RWPE2 (cell line): ENCODE measurements around the gene CLIC5.

Experiments
- ATAC-seq: fragments of 200-7000 bp; cut with Tn5 transposase; 3 replicates; pipeline ENCODE4 v1.9.1; 2021; ENCODE audit warnings: low read depth
- DNase-seq: peaks from one replicate; pipeline ENCODE4 v3.0.0-alpha.2; 2020; ENCODE audit warnings: low spot score
- H3K27ac ChIP-seq: fragments of 450-650 bp; 2 replicates; pipeline ENCODE4 v1.5.1; 2017; ENCODE audit warnings: mild to moderate bottlenecking; ENCODE audit not compliant: poor library complexity, severe bottlenecking
- H3K27me3 ChIP-seq: fragments of 250-450 bp; sonication (Bioruptor Pico); 2 replicates; pipeline ENCODE4 v1.5.1; 2021; ENCODE audit warnings: mild to moderate bottlenecking, moderate library complexity; ENCODE audit not compliant: insufficient read depth, poor library complexity, severe bottlenecking
- H3K36me3 ChIP-seq: fragments of 250-450 bp; sonication (Bioruptor Pico); 2 replicates; pipeline ENCODE4 v1.5.1; 2020; ENCODE audit warnings: low read depth, mild to moderate bottlenecking, moderate library complexity
- H3K4me1 ChIP-seq: fragments of 250-450 bp; sonication (Bioruptor Pico); 2 replicates; pipeline ENCODE4 v1.5.1; 2021; ENCODE audit warnings: mild to moderate bottlenecking, moderate library complexity; ENCODE audit not compliant: insufficient read depth, poor library complexity, severe bottlenecking
- H3K4me3 ChIP-seq: fragments of 250-450 bp; sonication (Bioruptor Pico); 2 replicates; pipeline ENCODE4 v1.5.1; 2021; ENCODE audit warnings: mild to moderate bottlenecking, moderate library complexity; ENCODE audit not compliant: severe bottlenecking
- H3K9me3 ChIP-seq: fragments of 250-450 bp; sonication (Bioruptor Pico); 2 replicates; pipeline ENCODE4 v1.5.1; 2021; ENCODE audit warnings: mild to moderate bottlenecking, moderate library complexity; ENCODE audit not compliant: severe bottlenecking
- TF ChIP-seq, protein P1 (sequence below): fragments of 450-650 bp; IDR thresholded peaks from one replicate; pipeline ENCODE4 v1.5.1; 2017; ENCODE audit warnings: mild to moderate bottlenecking, moderate library complexity; ENCODE audit not compliant: poor library complexity, severe bottlenecking

CLIC5 gene

GRCh38 chr6:45956176-45956575, 59.5 kb downstream of the CLIC5 start:
- no peaks in the 10 kb centered on the region for H3K9me3 ChIP-seq
- ATAC-seq = no peak
- H3K27ac ChIP-seq = no peak overlapping the region
- DNase-seq = no peak
- no peak overlapping the region for H3K4me3 ChIP-seq
- H3K27me3 ChIP-seq = no peaks in the 10 kb centered on the region
- H3K4me1 ChIP-seq = no peaks in the 10 kb centered on the region
- TF ChIP-seq, protein P1, sequence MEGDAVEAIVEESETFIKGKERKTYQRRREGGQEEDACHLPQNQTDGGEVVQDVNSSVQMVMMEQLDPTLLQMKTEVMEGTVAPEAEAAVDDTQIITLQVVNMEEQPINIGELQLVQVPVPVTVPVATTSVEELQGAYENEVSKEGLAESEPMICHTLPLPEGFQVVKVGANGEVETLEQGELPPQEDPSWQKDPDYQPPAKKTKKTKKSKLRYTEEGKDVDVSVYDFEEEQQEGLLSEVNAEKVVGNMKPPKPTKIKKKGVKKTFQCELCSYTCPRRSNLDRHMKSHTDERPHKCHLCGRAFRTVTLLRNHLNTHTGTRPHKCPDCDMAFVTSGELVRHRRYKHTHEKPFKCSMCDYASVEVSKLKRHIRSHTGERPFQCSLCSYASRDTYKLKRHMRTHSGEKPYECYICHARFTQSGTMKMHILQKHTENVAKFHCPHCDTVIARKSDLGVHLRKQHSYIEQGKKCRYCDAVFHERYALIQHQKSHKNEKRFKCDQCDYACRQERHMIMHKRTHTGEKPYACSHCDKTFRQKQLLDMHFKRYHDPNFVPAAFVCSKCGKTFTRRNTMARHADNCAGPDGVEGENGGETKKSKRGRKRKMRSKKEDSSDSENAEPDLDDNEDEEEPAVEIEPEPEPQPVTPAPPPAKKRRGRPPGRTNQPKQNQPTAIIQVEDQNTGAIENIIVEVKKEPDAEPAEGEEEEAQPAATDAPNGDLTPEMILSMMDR = no peak
- H3K36me3 ChIP-seq = no peaks in the 10 kb centered on the region

GRCh38 chr6:45955597-45955996, 60.1 kb downstream of the CLIC5 start:
- no peak for ATAC-seq
- Histone ChIP-seq H3K27me3 (no peaks in the 10 kb centered on the region), H3K4me3 (no peak overlapping the region)

GRCh38 chr6:45952546-45952945, 63.1 kb downstream of the CLIC5 start:
- no peak overlapping the region for H3K4me3 ChIP-seq
- no peaks in the 10 kb centered on the region for H3K9me3 ChIP-seq
- ATAC-seq = no peak
- no peak overlapping the region for H3K27ac ChIP-seq
- TF ChIP-seq, protein P1 = no peak
- no peaks in the 10 kb centered on the region for H3K36me3 ChIP-seq
- DNase-seq = no peak
- H3K4me1 ChIP-seq = no peaks in the 10 kb centered on the region
- H3K27me3 ChIP-seq = no peaks in the 10 kb centered on the region

More at GRCh38 chr6:45955597-45955996, 60.1 kb downstream of the CLIC5 start:
- Histone ChIP-seq H3K27ac (no peak overlapping the region), H3K9me3 (no peaks in the 10 kb centered on the region), H3K36me3 (no peaks in the 10 kb centered on the region), H3K4me1 (no peaks in the 10 kb centered on the region)
- TF ChIP-seq, protein P1 = no peak
- DNase-seq = no peak

DNA sequence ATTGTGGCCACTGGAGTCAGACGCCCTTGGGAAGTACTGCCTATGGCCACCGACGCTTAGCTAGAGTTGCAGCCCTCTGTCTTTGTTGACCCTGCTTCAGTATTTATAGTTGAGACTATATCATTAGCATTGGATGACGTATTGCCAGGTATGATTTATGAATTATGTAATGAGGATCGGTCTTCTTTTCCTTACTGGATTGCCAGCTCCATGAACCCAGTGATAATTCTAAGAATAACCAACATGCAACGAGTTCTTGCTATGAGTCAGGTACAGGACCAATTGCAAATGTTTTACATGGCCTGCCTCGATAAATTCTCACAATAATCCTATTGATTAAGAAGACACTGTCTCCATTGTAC, 63.5 kb downstream of the CLIC5 start:
- no peaks in the 10 kb centered on the region for H3K27me3 ChIP-seq
- no peak for ATAC-seq

More for the DNA sequence above, 63.5 kb downstream of the CLIC5 start:
- no peak overlapping the region for H3K4me3 ChIP-seq
- H3K4me1 ChIP-seq = no peaks in the 10 kb centered on the region
- no peaks in the 10 kb centered on the region for H3K9me3 ChIP-seq
- DNase-seq = no peak
- no peak overlapping the region for H3K27ac ChIP-seq
- no peaks in the 10 kb centered on the region for H3K36me3 ChIP-seq
- TF ChIP-seq, protein P1 = no peak
